ENCODE measurements around the gene SLC43A3. TPM values are rescaled to one million over a fixed set of nuclear protein-coding genes. Genes with fewer than 3 reads are reported as not detected.

The SLC43A3 gene
- total RNA-seq, 1 donor, result 74.3 TPM

DNA sequence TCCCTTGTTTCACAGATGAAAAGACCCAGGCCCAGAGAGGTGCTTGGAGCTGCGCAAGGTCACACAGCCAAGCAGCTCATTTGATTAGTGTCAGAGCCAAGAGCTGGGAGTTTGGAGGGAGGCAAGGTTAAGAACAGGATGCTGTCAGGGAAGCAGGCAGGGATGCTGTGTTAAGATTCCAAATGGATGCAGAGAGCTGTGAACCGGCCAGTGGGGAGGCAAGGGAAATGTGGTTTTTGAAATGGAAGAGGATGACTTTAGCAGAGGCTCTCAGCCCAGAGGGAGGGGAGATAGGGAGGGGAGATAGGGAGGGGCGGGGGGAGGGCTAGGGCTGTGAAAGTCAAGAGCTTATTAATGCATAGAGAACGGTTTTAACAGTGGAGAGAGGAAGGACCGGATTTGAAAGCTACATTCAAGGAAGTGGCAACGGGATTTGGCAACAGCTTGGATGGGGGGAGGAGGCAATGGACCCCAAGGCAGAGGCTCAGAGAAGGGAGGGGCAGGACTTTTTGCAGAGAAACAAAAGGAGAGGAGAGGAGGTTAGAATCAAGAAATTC lies 46.4 kb upstream of the SLC43A3 start:
- no peak overlapping the region for H3K4me3 ChIP-seq (ENCODE audit: low read depth, low read length)
- TF ChIP-seq, protein P1, sequence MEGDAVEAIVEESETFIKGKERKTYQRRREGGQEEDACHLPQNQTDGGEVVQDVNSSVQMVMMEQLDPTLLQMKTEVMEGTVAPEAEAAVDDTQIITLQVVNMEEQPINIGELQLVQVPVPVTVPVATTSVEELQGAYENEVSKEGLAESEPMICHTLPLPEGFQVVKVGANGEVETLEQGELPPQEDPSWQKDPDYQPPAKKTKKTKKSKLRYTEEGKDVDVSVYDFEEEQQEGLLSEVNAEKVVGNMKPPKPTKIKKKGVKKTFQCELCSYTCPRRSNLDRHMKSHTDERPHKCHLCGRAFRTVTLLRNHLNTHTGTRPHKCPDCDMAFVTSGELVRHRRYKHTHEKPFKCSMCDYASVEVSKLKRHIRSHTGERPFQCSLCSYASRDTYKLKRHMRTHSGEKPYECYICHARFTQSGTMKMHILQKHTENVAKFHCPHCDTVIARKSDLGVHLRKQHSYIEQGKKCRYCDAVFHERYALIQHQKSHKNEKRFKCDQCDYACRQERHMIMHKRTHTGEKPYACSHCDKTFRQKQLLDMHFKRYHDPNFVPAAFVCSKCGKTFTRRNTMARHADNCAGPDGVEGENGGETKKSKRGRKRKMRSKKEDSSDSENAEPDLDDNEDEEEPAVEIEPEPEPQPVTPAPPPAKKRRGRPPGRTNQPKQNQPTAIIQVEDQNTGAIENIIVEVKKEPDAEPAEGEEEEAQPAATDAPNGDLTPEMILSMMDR (IDR thresholded peaks at IDR 0.05; ENCODE audit: insufficient read depth, low read length), result no peak
- no peak for DNase-seq (ENCODE audit: low read depth)

DNA sequence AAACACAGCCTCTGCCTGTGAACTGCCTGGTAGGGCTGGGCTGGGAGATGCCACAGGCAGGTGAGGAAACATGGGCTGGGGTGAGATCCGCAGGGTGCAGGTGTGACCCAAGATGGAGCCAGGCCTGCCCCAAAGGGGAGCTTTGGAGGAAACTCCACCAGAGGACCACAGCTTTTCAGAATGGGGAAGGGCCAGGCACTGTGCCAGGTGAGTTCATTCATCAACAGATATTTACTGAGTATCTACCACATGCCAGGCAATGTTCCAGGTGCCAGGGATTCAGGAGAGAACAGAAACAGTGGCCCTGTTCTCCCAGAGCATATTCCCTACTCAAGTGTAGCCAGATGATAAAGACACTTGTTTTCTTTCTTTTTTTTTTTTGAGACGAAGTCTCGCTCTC lies 44.6 kb upstream of the SLC43A3 start:
- H3K4me3 ChIP-seq (ENCODE audit: low read depth, low read length), result no peak overlapping the region
- no peak for DNase-seq (ENCODE audit: low read depth)
- TF ChIP-seq, protein P1 (IDR thresholded peaks at IDR 0.05; ENCODE audit: insufficient read depth, low read length), result no peak

DNA sequence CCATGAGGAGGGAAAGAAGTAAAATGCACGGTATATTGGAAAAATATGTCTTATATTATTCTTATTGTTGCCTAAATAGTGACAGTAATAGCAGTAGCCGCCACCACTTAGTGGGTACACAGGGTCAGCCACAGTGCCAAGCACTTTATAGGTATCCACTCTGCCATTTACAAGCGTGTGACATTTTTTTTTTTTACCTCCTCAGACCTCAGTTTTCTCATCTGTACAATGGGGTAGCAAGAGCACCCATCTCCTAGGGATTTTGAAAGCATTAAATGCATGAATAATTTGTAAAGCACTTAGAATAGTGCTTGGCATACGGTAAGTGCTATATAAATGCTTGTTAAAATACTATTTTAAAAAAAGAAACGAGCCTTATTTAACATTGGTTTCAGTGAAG lies 42.3 kb upstream of the SLC43A3 start:
- no peak overlapping the region for H3K4me3 ChIP-seq (ENCODE audit: low read depth, low read length)

DNA sequence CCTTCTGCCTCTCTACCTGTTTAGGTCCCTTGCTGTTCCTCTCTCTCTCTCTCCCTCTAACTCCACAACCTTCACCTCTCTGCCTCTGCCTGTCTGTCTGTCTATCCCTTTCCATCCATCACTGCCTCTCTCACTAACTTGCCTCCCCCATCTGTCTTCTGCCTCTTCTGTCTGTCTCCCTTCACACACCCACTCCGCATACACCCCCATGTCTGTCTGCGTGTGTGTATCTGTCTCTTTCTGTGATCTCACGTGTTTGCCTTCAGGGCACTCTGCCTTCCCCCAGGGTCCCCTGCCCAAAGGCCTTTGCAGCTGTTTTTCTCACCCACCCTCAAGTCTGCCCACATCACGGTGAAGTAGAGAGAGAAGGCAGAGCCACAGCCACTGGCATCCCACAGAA lies 41.4 kb upstream of the SLC43A3 start:
- no peak for DNase-seq (ENCODE audit: low read depth)
- no peak overlapping the region for H3K4me3 ChIP-seq (ENCODE audit: low read depth, low read length)
- TF ChIP-seq, protein P1 (IDR thresholded peaks at IDR 0.05; ENCODE audit: insufficient read depth, low read length), result no peak

More for the DNA sequence above, 42.3 kb upstream of the SLC43A3 start:
- TF ChIP-seq, protein P1 (IDR thresholded peaks at IDR 0.05; ENCODE audit: insufficient read depth, low read length), result no peak
- no peak for DNase-seq (ENCODE audit: low read depth)

DNA sequence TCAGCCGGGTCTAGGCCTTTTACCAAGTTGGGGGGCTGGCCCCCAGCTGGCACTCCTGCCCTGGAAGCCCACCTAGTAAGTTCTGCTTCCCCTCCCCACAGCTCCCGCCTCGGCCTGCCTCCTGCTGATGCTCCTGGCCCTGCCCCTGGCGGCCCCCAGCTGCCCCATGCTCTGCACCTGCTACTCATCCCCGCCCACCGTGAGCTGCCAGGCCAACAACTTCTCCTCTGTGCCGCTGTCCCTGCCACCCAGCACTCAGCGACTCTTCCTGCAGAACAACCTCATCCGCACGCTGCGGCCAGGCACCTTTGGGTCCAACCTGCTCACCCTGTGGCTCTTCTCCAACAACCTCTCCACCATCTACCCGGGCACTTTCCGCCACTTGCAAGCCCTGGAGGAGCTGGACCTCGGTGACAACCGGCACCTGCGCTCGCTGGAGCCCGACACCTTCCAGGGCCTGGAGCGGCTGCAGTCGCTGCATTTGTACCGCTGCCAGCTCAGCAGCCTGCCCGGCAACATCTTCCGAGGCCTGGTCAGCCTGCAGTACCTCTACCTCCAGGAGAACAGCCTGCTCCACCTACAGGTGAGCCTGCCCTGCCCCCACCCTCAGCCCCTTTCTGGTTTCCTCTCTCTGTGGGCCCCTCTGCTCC lies 40.7 kb upstream of the SLC43A3 start:
- DNase-seq (ENCODE audit: low read depth), result no peak
- H3K4me3 ChIP-seq (ENCODE audit: low read depth, low read length), result no peak overlapping the region
- TF ChIP-seq, protein P1 (IDR thresholded peaks at IDR 0.05; ENCODE audit: insufficient read depth, low read length), result no peak

DNA sequence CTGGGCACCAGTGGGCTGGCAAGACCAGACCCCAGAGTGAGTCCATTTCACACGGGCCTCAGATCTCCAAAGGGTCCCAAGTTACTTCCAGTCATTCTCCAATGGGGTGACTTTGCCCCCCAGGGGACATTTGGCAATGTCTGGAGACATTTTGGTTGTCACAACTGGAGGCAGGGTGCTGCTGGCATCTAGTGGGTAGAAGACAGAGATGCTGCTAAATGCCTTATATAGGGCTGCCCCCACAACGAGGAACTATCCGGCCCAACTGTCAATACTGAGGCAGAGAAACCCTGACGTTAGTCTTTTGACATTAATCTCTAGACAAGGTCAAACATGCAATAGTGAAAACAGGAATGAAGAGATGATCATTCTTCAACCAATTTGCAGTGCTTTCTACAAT lies 39.8 kb upstream of the SLC43A3 start:
- no peak for DNase-seq (ENCODE audit: low read depth)
- H3K4me3 ChIP-seq (ENCODE audit: low read depth, low read length), result no peak overlapping the region
- TF ChIP-seq, protein P1 (IDR thresholded peaks at IDR 0.05; ENCODE audit: insufficient read depth, low read length), result no peak
